Measurements from ENCODE around the gene BLNK. TPM values are rescaled to one million over a fixed set of nuclear protein-coding genes. Genes with fewer than 3 reads are reported as not detected.

Gene BLNK
- total RNA-seq, 1 experiment from 2014 or later: 7.5 TPM

DNA sequence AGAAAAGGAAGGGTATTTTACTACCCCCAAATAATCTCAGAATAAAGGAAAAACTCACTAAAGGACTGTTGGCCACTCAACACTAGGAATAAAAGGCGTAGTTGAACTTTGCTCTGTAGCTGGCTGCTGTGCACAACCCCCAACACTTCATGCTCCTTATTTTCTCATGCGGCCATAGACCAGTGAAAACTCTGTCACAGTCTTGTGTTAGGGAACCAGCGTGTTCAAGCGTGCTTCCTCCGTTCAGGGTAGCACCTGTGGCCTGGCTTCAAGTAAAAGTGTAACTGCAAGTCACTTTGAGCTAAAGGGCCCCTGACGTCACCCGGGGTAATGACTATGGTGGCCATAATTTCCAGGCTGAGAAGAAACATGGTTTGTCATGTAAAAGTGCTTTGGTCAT lies 27.0 kb downstream of the BLNK start:
- intact Hi-C loops (cut with micrococcal nuclease; ENCODE audit: unreplicated experiment): no loop called here
- Mint-ChIP-seq H3K9me3 (ENCODE audit: low read depth, unreplicated experiment) (no peaks in the 10 kb centered on the region), H3K4me1 (ENCODE audit: low read depth, unreplicated experiment) (peaks cover 32% of the 10 kb centered on the region), H3K4me3 (ENCODE audit: low read depth, unreplicated experiment) (no peak overlapping the region), H3K27ac (ENCODE audit: unreplicated experiment) (no peak overlapping the region), H3K27me3 (ENCODE audit: unreplicated experiment) (no peaks in the 10 kb centered on the region), H3K36me3 (ENCODE audit: insufficient read depth, unreplicated experiment) (no peaks in the 10 kb centered on the region)
- DNase-seq: no peak
- CTCF ChIA-PET: interaction anchor here (0.6 kb wide), 1 partner anchor 15 kb away, joined by 3 read pairs; no protein-coding TSS in a partner anchor
- TF ChIP-seq, protein P1, sequence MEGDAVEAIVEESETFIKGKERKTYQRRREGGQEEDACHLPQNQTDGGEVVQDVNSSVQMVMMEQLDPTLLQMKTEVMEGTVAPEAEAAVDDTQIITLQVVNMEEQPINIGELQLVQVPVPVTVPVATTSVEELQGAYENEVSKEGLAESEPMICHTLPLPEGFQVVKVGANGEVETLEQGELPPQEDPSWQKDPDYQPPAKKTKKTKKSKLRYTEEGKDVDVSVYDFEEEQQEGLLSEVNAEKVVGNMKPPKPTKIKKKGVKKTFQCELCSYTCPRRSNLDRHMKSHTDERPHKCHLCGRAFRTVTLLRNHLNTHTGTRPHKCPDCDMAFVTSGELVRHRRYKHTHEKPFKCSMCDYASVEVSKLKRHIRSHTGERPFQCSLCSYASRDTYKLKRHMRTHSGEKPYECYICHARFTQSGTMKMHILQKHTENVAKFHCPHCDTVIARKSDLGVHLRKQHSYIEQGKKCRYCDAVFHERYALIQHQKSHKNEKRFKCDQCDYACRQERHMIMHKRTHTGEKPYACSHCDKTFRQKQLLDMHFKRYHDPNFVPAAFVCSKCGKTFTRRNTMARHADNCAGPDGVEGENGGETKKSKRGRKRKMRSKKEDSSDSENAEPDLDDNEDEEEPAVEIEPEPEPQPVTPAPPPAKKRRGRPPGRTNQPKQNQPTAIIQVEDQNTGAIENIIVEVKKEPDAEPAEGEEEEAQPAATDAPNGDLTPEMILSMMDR (IDR thresholded peaks at IDR 0.05; ENCODE audit: unreplicated experiment): no peak
- BruUV-seq (replicated peaks): no TSS peak

DNA sequence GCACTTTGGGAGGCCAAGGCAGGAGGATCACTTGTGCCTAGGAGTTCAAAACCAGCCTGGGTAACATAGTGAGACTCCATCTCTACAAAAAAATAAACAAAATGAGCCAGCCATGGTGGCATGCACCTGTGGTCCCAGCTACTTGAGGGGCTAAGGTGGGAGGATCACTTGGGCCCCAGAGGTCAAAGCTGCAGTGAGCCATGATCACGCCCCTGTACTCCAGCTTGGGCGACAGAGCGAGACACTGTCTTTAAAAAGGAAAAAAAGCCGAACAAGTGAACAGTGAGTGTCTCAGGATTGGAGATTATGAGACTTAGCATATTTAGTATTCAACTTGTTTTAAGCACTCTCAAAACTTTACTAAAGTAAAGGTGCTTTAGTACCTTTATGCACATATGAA lies 28.1 kb downstream of the BLNK start:
- DNase-seq: no peak
- TF ChIP-seq, protein P1 (IDR thresholded peaks at IDR 0.05; ENCODE audit: unreplicated experiment): no peak
- Mint-ChIP-seq H3K36me3 (ENCODE audit: insufficient read depth, unreplicated experiment) (no peaks in the 10 kb centered on the region), H3K27ac (ENCODE audit: unreplicated experiment) (no peak overlapping the region), H3K9me3 (ENCODE audit: low read depth, unreplicated experiment) (no peaks in the 10 kb centered on the region), H3K27me3 (ENCODE audit: unreplicated experiment) (no peaks in the 10 kb centered on the region), H3K4me1 (ENCODE audit: low read depth, unreplicated experiment) (peaks cover 34% of the 10 kb centered on the region), H3K4me3 (ENCODE audit: low read depth, unreplicated experiment) (no peak overlapping the region)
- BruUV-seq (replicated peaks): no TSS peak
- CTCF ChIA-PET: no interaction called here
- intact Hi-C loops (cut with micrococcal nuclease; ENCODE audit: unreplicated experiment): no loop called here

- no TSS peak for BruUV-seq (replicated peaks)
- Mint-ChIP-seq H3K36me3 (ENCODE audit: insufficient read depth, unreplicated experiment) (no peaks in the 10 kb centered on the region), H3K27me3 (ENCODE audit: unreplicated experiment) (no peaks in the 10 kb centered on the region), H3K27ac (ENCODE audit: unreplicated experiment) (no peak overlapping the region), H3K9me3 (ENCODE audit: low read depth, unreplicated experiment) (no peaks in the 10 kb centered on the region), H3K4me1 (ENCODE audit: low read depth, unreplicated experiment) (peaks cover 37% of the 10 kb centered on the region), H3K4me3 (ENCODE audit: low read depth, unreplicated experiment) (no peak overlapping the region)
- CTCF ChIA-PET: no interaction called here
- DNase-seq: no peak
- intact Hi-C loops (cut with micrococcal nuclease; ENCODE audit: unreplicated experiment): no loop called here
- TF ChIP-seq, protein P1 (IDR thresholded peaks at IDR 0.05; ENCODE audit: unreplicated experiment): no peak
These were observed 28.5 kb downstream of the BLNK start for GRCh38 chr10:96242822-96243221.

- intact Hi-C loops (cut with micrococcal nuclease; ENCODE audit: unreplicated experiment): no loop called here
- no peak for DNase-seq
- no TSS peak for BruUV-seq (replicated peaks)
- Mint-ChIP-seq H3K9me3 (ENCODE audit: low read depth, unreplicated experiment) (no peaks in the 10 kb centered on the region), H3K4me3 (ENCODE audit: low read depth, unreplicated experiment) (no peak overlapping the region), H3K36me3 (ENCODE audit: insufficient read depth, unreplicated experiment) (no peaks in the 10 kb centered on the region), H3K4me1 (ENCODE audit: low read depth, unreplicated experiment) (peaks cover 37% of the 10 kb centered on the region), H3K27ac (ENCODE audit: unreplicated experiment) (no peak overlapping the region), H3K27me3 (ENCODE audit: unreplicated experiment) (no peaks in the 10 kb centered on the region)
- CTCF ChIA-PET: no interaction called here
- TF ChIP-seq, protein P1 (IDR thresholded peaks at IDR 0.05; ENCODE audit: unreplicated experiment): no peak
These were observed 32.4 kb downstream of the BLNK start for GRCh38 chr10:96238646-96239623.

Data from Calu3 (cell line).